Smooth muscle cell (in vitro differentiated cells): ENCODE data around the gene NINJ2. TPM values are rescaled to one million over a fixed set of nuclear protein-coding genes. Genes with fewer than 3 reads are reported as not detected.

ENCODE experiments used
- DNase-seq: peaks from one replicate; lab custom pipeline; 2025; ENCODE audit not compliant: unreplicated experiment; lab: John Stamatoyannopoulos, UW
- H2AFZ ChIP-seq: fragments of 200-600 bp; sonication (generic); 2 replicates; pipeline ENCODE4 v1.6.0; 2016; ENCODE audit warnings: antibody characterized with exemption, low read depth, mild to moderate bottlenecking
- H3F3A ChIP-seq: fragments of 200-600 bp; sonication (generic); 2 replicates; pipeline ENCODE4 v1.6.0; 2017; ENCODE audit warnings: antibody characterized with exemption, low read depth
- H3K27ac ChIP-seq: fragments of 200-600 bp; sonication (generic); 2 replicates; pipeline ENCODE4 v1.5.1; 2016; ENCODE audit warnings: low read depth, mild to moderate bottlenecking
- H3K27me3 ChIP-seq: fragments of 200-600 bp; sonication (generic); 2 replicates; pipeline ENCODE4 v1.6.1; 2016; ENCODE audit warnings: low read depth, mild to moderate bottlenecking
- H3K36me3 ChIP-seq: fragments of 200-600 bp; sonication (generic); 2 replicates; pipeline ENCODE4 v1.5.1; 2016; ENCODE audit warnings: low read depth
- H3K4me1 ChIP-seq: fragments of 200-600 bp; sonication (generic); 2 replicates; pipeline ENCODE4 v1.5.1; 2016; ENCODE audit warnings: low read depth
- H3K4me2 ChIP-seq: fragments of 200-600 bp; sonication (generic); 2 replicates; pipeline ENCODE4 v1.6.0; 2016; ENCODE audit warnings: mild to moderate bottlenecking
- H3K4me3 ChIP-seq: fragments of 200-600 bp; sonication (generic); 2 replicates; pipeline ENCODE4 v1.5.1; 2016; ENCODE audit warnings: mild to moderate bottlenecking
- H3K79me2 ChIP-seq: fragments of 200-600 bp; sonication (generic); 2 replicates; pipeline ENCODE4 v1.6.0; 2016; ENCODE audit warnings: low read depth, mild to moderate bottlenecking
- H3K9ac ChIP-seq: fragments of 200-600 bp; sonication (generic); 2 replicates; pipeline ENCODE4 v1.6.0; 2016; ENCODE audit warnings: low read depth
- H3K9me3 ChIP-seq: fragments of 200-600 bp; sonication (generic); replicated peaks from 2 replicates; pipeline ENCODE4 v1.5.1; 2016; ENCODE audit warnings: low read depth
- H4K20me1 ChIP-seq: fragments of 200-600 bp; sonication (generic); 2 replicates; pipeline ENCODE4 v1.6.0; 2016; ENCODE audit warnings: low read depth
- CTCF ChIP-seq: fragments of 200-600 bp; sonication (generic); IDR thresholded peaks from 2 replicates; pipeline ENCODE4 v1.5.1; 2017; ENCODE audit warnings: borderline replicate concordance, mild to moderate bottlenecking, antibody characterized with exemption; ENCODE audit not compliant: insufficient read depth, poor library complexity, severe bottlenecking
- WGBS: methylation state at CpG from one replicate; pipeline ENCODE4 v1.1.7; 2016; ENCODE audit warnings: low lambda C conversion rate; 5-methylcytosine and 5-hydroxymethylcytosine counted together
- polyA plus RNA-seq: library from polyadenylated mRNA; unstranded; fragments of >200 nt; fragmentation: Nextera tagmentation; extraction: Ambion mirVana; gene quantifications from 2 replicates; pipeline ENCODE4 v1.2.1, GENCODE V29; 2016
- total RNA-seq: library from RNA; depleted of rRNA; stranded (reverse); fragments of >200 nt; gene quantifications from 2 replicates; pipeline ENCODE4 v1.2.3, GENCODE V29; 2014

Gene NINJ2
- total and polyA plus RNA-seq, 2 experiments from 2014 or later = 4.2 to 12.1 TPM

- Histone ChIP-seq H4K20me1 (no peaks in the 10 kb centered on the region), H3K27ac (peak overlapping the region; percentile 92), H3K4me2 (peak overlapping the region; percentile 88), H2AFZ (peak overlapping the region; percentile 82), H3K27me3 (no peaks in the 10 kb centered on the region), H3K36me3 (no peaks in the 10 kb centered on the region), H3K4me1 (peaks cover 20% of the 10 kb centered on the region), H3K9me3 (no peaks in the 10 kb centered on the region), H3K4me3 (peak overlapping the region; percentile 65), H3K9ac (peak overlapping the region; percentile 55), H3F3A (peaks cover 25% of the 10 kb centered on the region), H3K79me2 (no peaks in the 10 kb centered on the region)
- 22% methylated on average over 20 of the region's 22 CpGs for WGBS
- DNase-seq = peak; percentile 50
- TF ChIP-seq CTCF = no peak
These were observed 92.1 kb downstream of the NINJ2 start for GRCh38 chr12:570921-571794.

GRCh38 chr12:570435-570920 is 92.8 kb downstream of the NINJ2 start:
- Histone ChIP-seq H3K9ac (peak overlapping the region; percentile 55), H3K36me3 (no peaks in the 10 kb centered on the region), H3K27me3 (no peaks in the 10 kb centered on the region), H3K27ac (peak overlapping the region; percentile 92), H4K20me1 (no peaks in the 10 kb centered on the region), H3K9me3 (no peaks in the 10 kb centered on the region), H3F3A (peaks cover 25% of the 10 kb centered on the region), H3K79me2 (no peaks in the 10 kb centered on the region), H3K4me1 (peaks cover 20% of the 10 kb centered on the region), H2AFZ (peak overlapping the region; percentile 82), H3K4me3 (peak overlapping the region; percentile 65), H3K4me2 (peak overlapping the region; percentile 88)
- 1% methylated on average over 21 of the region's 22 CpGs for WGBS
- TF ChIP-seq CTCF = no peak
- DNase-seq = peak; percentile 50

- 1% methylated on average over 36 of the region's 44 CpGs for WGBS
- peak overlapping the region; percentile 88 for H3K4me2 ChIP-seq
- no peaks in the 10 kb centered on the region for H3K36me3 ChIP-seq
- H3K9me3 ChIP-seq = no peaks in the 10 kb centered on the region
- H3K79me2 ChIP-seq = no peaks in the 10 kb centered on the region
- no peaks in the 10 kb centered on the region for H3K27me3 ChIP-seq
- H3F3A ChIP-seq = peaks cover 25% of the 10 kb centered on the region
- no peak overlapping the region for H3K9ac ChIP-seq
- peak overlapping the region; percentile 92 for H3K27ac ChIP-seq
- TF ChIP-seq CTCF = peak; percentile 89
- DNase-seq = peak; percentile 80
- H2AFZ ChIP-seq = peak overlapping the region; percentile 82
- no peaks in the 10 kb centered on the region for H4K20me1 ChIP-seq
- peak overlapping the region; percentile 65 for H3K4me3 ChIP-seq
- H3K4me1 ChIP-seq = peaks cover 20% of the 10 kb centered on the region
These were observed 93.3 kb downstream of the NINJ2 start for GRCh38 chr12:569803-570434.
